GM23338 (cell line): ENCODE data around the gene CGREF1. TPM values are rescaled to one million over a fixed set of nuclear protein-coding genes. Genes with fewer than 3 reads are reported as not detected.

Source experiments
- ATAC-seq: fragments of 200-7000 bp; cut with Tn5 transposase; 3 replicates; pipeline ENCODE4 v1.9.1; 2020
- DNase-seq: peaks from one replicate; pipeline ENCODE4 v3.0.0-alpha.2; 2015; ENCODE audit warnings: low spot score
- H2AFZ ChIP-seq: fragments of 200-600 bp; sonication (generic); 2 replicates; pipeline ENCODE4 v1.8.0; 2016; ENCODE audit warnings: antibody characterized with exemption, mild to moderate bottlenecking, moderate library complexity
- H3F3A ChIP-seq: fragments of 200-600 bp; sonication (generic); replicated peaks from 2 replicates; pipeline ENCODE4 v1.8.0; 2017; ENCODE audit warnings: antibody characterized with exemption, mixed run types, low read depth
- H3K27ac ChIP-seq: fragments of 200-600 bp; sonication (generic); 2 replicates; pipeline ENCODE4 v1.6.1; 2016; ENCODE audit warnings: low read depth
- H3K27me3 ChIP-seq: fragments of 200-600 bp; sonication (generic); 2 replicates; pipeline ENCODE4 v1.8.0; 2016; ENCODE audit warnings: mild to moderate bottlenecking, mixed run types, moderate library complexity; ENCODE audit not compliant: insufficient read depth
- H3K36me3 ChIP-seq: fragments of 200-600 bp; sonication (generic); 2 replicates; pipeline ENCODE4 v1.8.0; 2016; ENCODE audit warnings: mild to moderate bottlenecking; ENCODE audit not compliant: insufficient read depth
- H3K4me1 ChIP-seq: fragments of 200-600 bp; sonication (generic); 2 replicates; pipeline ENCODE4 v1.8.0; 2016; ENCODE audit warnings: mild to moderate bottlenecking, moderate library complexity; ENCODE audit not compliant: insufficient read depth
- H3K4me2 ChIP-seq: fragments of 200-600 bp; sonication (generic); 2 replicates; pipeline ENCODE4 v1.7.1; 2017; ENCODE audit warnings: mixed run types
- H3K4me3 ChIP-seq: fragments of 200-600 bp; sonication (generic); 2 replicates; pipeline ENCODE4 v1.6.1; 2016; ENCODE audit warnings: mixed run types
- H3K79me2 ChIP-seq: fragments of 200-600 bp; sonication (generic); replicated peaks from 2 replicates; pipeline ENCODE4 v1.8.0; 2017; ENCODE audit warnings: mild to moderate bottlenecking; ENCODE audit not compliant: insufficient read depth
- H3K9me2 ChIP-seq: fragments of 200-600 bp; sonication (generic); 2 replicates; pipeline ENCODE4 v1.8.0; 2017; ENCODE audit not compliant: insufficient read depth
- H4K20me1 ChIP-seq: fragments of 200-600 bp; sonication (generic); replicated peaks from 2 replicates; pipeline ENCODE4 v1.8.0; 2017; ENCODE audit warnings: mild to moderate bottlenecking; ENCODE audit not compliant: insufficient read depth
- H3K27ac Mint-ChIP-seq: 2 replicates; pipeline ENCODE4 v1.8.0; 2020; ENCODE audit warnings: inconsistent platforms, mild to moderate bottlenecking, moderate library complexity, mixed read lengths
- H3K27me3 Mint-ChIP-seq: 3 replicates; pipeline ENCODE4 v1.8.0; 2022; ENCODE audit warnings: low read depth, mild to moderate bottlenecking, moderate library complexity, mixed read lengths, inconsistent platforms; ENCODE audit not compliant: insufficient read depth, poor library complexity
- H3K36me3 Mint-ChIP-seq: 3 replicates; pipeline ENCODE4 v1.8.0; 2021; ENCODE audit warnings: low read depth, mild to moderate bottlenecking, inconsistent platforms, moderate library complexity, mixed read lengths
- H3K4me1 Mint-ChIP-seq: 3 replicates; pipeline ENCODE4 v1.8.0; 2020; ENCODE audit warnings: mild to moderate bottlenecking, inconsistent platforms, mixed read lengths
- H3K4me3 Mint-ChIP-seq: 3 replicates; pipeline ENCODE4 v1.8.0; 2021; ENCODE audit warnings: moderate library complexity, mild to moderate bottlenecking, inconsistent platforms, mixed read lengths
- H3K9me3 Mint-ChIP-seq: 3 replicates; pipeline ENCODE4 v1.8.0; 2020; ENCODE audit warnings: moderate library complexity, mild to moderate bottlenecking, inconsistent platforms, mixed read lengths
- CREB1 ChIP-seq: fragments of 250-450 bp; sonication (Bioruptor Pico); IDR thresholded peaks from 2 replicates; pipeline ENCODE4 v1.5.0; 2020; ENCODE audit warnings: low read depth, mild to moderate bottlenecking, moderate library complexity
- CTCF ChIP-seq, 2 experiments: fragments of 200-600 bp in 1 of 2; sonication (generic) in 1 of 2; conservative IDR thresholded peaks; 2 replicates each; pipeline versions ENCODE4 v1.5.1 to v1.6.1; 2016 to 2017; ENCODE audit warnings: antibody characterized with exemption in 2 of 2, low read depth in 2 of 2, mild to moderate bottlenecking in 2 of 2, moderate library complexity in 1 of 2
- EZH2 ChIP-seq: fragments of 200-600 bp; sonication (generic); IDR thresholded peaks from one replicate; pipeline ENCODE4 v1.8.0; 2017; ENCODE audit warnings: antibody characterized with exemption, mild to moderate bottlenecking, low read depth; ENCODE audit not compliant: unreplicated experiment
- JUNB ChIP-seq: IDR thresholded peaks from one replicate; pipeline ENCODE4 v1.6.1; 2016; ENCODE audit warnings: antibody characterized with exemption; ENCODE audit not compliant: unreplicated experiment
- STAT1 ChIP-seq: IDR thresholded peaks from one replicate; pipeline ENCODE4 v1.6.1; 2016; ENCODE audit warnings: antibody characterized with exemption; ENCODE audit not compliant: unreplicated experiment
- ZNF114 ChIP-seq: fragments of 250-450 bp; sonication (Bioruptor Pico); IDR thresholded peaks from 2 replicates; pipeline ENCODE4 v1.5.0; 2020; ENCODE audit warnings: mild to moderate bottlenecking, moderate library complexity
- polyA plus RNA-seq: library from polyadenylated mRNA; unstranded; fragments of >200 nt; fragmentation: Nextera tagmentation; extraction: Ambion mirVana; gene quantifications from 2 replicates; pipeline ENCODE4 v1.2.1, GENCODE V29; 2016
- total RNA-seq: library from RNA; depleted of rRNA; stranded (reverse); fragments of >200 nt; shearing (Covaris generic); gene quantifications from 2 replicates; pipeline ENCODE4 v1.2.3, GENCODE V29; 2014
- TF ChIP-seq, protein P1 (sequence below): IDR thresholded peaks from one replicate; pipeline ENCODE4 v1.6.1; 2018; ENCODE audit warnings: antibody characterized with exemption; ENCODE audit not compliant: unreplicated experiment
- TF ChIP-seq, protein P2 (sequence below): fragments of 250-450 bp; sonication (Bioruptor Pico); IDR thresholded peaks from 2 replicates; pipeline ENCODE4 v1.5.0; 2020; ENCODE audit warnings: mild to moderate bottlenecking, moderate library complexity

The CGREF1 gene
- total and polyA plus RNA-seq, 2 experiments from 2014 or later: 4.1 to 4.5 TPM

DNA sequence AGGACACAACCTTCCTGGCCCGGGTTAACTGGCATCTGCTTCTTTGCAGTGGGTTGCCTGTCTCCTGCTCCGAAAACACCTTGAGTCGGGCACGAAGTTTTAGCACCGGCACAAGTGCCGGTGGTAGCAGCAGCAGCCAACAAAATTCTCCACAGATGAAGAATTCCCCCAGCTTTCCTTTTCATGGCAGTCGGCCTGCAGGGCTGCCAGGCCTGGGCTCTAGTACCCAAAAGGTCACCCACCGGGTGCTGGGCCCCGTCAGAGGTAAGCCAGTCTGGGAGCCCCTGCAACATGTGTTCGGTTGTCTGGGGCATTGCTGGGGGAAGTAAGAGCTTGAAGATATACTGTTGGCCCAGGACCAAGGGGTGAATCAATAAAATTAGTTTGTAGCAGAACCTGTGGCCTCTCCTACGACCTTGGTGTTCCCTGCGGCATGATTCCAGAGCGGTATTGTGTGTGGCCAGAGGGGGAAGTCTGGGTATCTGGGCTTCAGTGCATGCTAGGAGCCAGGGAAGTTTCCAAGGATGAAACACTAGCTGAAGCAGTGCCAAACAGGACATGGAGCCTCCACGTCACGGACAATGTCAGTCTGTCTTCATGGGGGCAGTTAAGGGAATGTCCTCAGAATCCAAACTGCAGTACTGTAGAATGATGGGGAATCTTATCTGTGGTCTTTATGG is 59.6 kb downstream of the CGREF1 start:
- Mint-ChIP-seq H3K4me3 (no peak overlapping the region), H3K27me3 (peaks cover 3% of the 10 kb centered on the region), H3K9me3 (no peaks in the 10 kb centered on the region), H3K4me1 (no peaks in the 10 kb centered on the region), H3K27ac (no peak overlapping the region), H3K36me3 (peaks cover 35% of the 10 kb centered on the region)
- H3K36me3 ChIP-seq: peaks cover 15% of the 10 kb centered on the region
- TF ChIP-seq ZNF114 (CRISPR knock-in tag): no peak
- no peak for TF ChIP-seq JUNB
- TF ChIP-seq EZH2: no peak
- no peak for TF ChIP-seq STAT1
- no peak for TF ChIP-seq CTCF (conservative IDR thresholded peaks at IDR 0.05; ENCODE audit: low read depth in 2 of 2)
- TF ChIP-seq, protein P1, sequence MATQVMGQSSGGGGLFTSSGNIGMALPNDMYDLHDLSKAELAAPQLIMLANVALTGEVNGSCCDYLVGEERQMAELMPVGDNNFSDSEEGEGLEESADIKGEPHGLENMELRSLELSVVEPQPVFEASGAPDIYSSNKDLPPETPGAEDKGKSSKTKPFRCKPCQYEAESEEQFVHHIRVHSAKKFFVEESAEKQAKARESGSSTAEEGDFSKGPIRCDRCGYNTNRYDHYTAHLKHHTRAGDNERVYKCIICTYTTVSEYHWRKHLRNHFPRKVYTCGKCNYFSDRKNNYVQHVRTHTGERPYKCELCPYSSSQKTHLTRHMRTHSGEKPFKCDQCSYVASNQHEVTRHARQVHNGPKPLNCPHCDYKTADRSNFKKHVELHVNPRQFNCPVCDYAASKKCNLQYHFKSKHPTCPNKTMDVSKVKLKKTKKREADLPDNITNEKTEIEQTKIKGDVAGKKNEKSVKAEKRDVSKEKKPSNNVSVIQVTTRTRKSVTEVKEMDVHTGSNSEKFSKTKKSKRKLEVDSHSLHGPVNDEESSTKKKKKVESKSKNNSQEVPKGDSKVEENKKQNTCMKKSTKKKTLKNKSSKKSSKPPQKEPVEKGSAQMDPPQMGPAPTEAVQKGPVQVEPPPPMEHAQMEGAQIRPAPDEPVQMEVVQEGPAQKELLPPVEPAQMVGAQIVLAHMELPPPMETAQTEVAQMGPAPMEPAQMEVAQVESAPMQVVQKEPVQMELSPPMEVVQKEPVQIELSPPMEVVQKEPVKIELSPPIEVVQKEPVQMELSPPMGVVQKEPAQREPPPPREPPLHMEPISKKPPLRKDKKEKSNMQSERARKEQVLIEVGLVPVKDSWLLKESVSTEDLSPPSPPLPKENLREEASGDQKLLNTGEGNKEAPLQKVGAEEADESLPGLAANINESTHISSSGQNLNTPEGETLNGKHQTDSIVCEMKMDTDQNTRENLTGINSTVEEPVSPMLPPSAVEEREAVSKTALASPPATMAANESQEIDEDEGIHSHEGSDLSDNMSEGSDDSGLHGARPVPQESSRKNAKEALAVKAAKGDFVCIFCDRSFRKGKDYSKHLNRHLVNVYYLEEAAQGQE: no peak
- TF ChIP-seq, protein P2, sequence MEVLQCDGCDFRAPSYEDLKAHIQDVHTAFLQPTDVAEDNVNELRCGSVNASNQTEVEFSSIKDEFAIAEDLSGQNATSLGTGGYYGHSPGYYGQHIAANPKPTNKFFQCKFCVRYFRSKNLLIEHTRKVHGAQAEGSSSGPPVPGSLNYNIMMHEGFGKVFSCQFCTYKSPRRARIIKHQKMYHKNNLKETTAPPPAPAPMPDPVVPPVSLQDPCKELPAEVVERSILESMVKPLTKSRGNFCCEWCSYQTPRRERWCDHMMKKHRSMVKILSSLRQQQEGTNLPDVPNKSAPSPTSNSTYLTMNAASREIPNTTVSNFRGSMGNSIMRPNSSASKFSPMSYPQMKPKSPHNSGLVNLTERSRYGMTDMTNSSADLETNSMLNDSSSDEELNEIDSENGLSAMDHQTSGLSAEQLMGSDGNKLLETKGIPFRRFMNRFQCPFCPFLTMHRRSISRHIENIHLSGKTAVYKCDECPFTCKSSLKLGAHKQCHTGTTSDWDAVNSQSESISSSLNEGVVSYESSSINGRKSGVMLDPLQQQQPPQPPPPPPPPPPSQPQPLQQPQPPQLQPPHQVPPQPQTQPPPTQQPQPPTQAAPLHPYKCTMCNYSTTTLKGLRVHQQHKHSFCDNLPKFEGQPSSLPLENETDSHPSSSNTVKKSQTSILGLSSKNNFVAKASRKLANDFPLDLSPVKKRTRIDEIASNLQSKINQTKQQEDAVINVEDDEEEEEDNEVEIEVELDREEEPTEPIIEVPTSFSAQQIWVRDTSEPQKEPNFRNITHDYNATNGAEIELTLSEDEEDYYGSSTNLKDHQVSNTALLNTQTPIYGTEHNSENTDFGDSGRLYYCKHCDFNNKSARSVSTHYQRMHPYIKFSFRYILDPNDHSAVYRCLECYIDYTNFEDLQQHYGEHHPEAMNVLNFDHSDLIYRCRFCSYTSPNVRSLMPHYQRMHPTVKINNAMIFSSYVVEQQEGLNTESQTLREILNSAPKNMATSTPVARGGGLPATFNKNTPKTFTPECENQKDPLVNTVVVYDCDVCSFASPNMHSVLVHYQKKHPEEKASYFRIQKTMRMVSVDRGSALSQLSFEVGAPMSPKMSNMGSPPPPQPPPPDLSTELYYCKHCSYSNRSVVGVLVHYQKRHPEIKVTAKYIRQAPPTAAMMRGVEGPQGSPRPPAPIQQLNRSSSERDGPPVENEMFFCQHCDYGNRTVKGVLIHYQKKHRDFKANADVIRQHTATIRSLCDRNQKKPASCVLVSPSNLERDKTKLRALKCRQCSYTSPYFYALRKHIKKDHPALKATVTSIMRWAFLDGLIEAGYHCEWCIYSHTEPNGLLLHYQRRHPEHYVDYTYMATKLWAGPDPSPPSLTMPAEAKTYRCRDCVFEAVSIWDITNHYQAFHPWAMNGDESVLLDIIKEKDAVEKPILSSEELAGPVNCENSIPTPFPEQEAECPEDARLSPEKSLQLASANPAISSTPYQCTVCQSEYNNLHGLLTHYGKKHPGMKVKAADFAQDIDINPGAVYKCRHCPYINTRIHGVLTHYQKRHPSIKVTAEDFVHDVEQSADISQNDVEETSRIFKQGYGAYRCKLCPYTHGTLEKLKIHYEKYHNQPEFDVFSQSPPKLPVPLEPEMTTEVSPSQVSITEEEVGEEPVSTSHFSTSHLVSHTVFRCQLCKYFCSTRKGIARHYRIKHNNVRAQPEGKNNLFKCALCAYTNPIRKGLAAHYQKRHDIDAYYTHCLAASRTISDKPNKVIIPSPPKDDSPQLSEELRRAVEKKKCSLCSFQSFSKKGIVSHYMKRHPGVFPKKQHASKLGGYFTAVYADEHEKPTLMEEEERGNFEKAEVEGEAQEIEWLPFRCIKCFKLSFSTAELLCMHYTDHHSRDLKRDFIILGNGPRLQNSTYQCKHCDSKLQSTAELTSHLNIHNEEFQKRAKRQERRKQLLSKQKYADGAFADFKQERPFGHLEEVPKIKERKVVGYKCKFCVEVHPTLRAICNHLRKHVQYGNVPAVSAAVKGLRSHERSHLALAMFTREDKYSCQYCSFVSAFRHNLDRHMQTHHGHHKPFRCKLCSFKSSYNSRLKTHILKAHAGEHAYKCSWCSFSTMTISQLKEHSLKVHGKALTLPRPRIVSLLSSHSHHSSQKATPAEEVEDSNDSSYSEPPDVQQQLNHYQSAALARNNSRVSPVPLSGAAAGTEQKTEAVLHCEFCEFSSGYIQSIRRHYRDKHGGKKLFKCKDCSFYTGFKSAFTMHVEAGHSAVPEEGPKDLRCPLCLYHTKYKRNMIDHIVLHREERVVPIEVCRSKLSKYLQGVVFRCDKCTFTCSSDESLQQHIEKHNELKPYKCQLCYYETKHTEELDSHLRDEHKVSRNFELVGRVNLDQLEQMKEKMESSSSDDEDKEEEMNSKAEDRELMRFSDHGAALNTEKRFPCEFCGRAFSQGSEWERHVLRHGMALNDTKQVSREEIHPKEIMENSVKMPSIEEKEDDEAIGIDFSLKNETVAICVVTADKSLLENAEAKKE (CRISPR knock-in tag): no peak
- TF ChIP-seq CREB1 (CRISPR knock-in tag): no peak
- no peaks in the 10 kb centered on the region for H3K9me2 ChIP-seq
- H2AFZ ChIP-seq: no peak overlapping the region
- no peaks in the 10 kb centered on the region for H3K79me2 ChIP-seq
- H3K27ac ChIP-seq: no peak overlapping the region
- no peaks in the 10 kb centered on the region for H3K27me3 ChIP-seq
- H3F3A ChIP-seq: peaks cover 9% of the 10 kb centered on the region; the same call in 1 of the 2 replicates
- no peak overlapping the region for H3K4me3 ChIP-seq
- no peaks in the 10 kb centered on the region for H3K4me1 ChIP-seq
- ATAC-seq (no peak), DNase-seq (no peak)
- H4K20me1 ChIP-seq: no peaks in the 10 kb centered on the region; the same call in none of the 2 replicates
- no peak overlapping the region for H3K4me2 ChIP-seq
